ENCODE data around the gene SASH1. TPM values are rescaled to one million over a fixed set of nuclear protein-coding genes. Genes with fewer than 3 reads are reported as not detected.

Gene SASH1
- total and polyA plus RNA-seq, 2 of the 8 experiments (the other 6 are each of a cell fraction or from before 2014, with no cell fraction given) = 6.0 to 20.2 TPM

GRCh38 chr6:148535381-148535780, 192.7 kb downstream of the SASH1 start:
- no peak overlapping the region for H2BK20ac ChIP-seq (ENCODE audit: low read length)
- ChIA-PET POLR2A (ENCODE audit: partially characterized antibody) (no interaction called here), CTCF (ENCODE audit: partially characterized antibody) (interaction anchor here (0.6 to 2.8 kb wide), 3 partner anchors 71 to 355 kb away, joined by 3 to 7 read pairs (median 4); no protein-coding TSS in a partner anchor)
- H2AK5ac ChIP-seq (ENCODE audit: low read depth, low read length) = no peak overlapping the region
- H2BK15ac ChIP-seq (ENCODE audit: low read length) = no peak overlapping the region
- no peaks in the 10 kb centered on the region for H3K27me3 ChIP-seq (replicated peaks in 1 of 4; ENCODE audit: control insufficient read depth in 3 of 4, extremely low read depth in 1 of 4, insufficient read depth in 3 of 4, low read length in 3 of 4)
- peaks cover 16 to 54% (median 41%) of the 10 kb centered on the region in 4 experiments for H3K36me3 ChIP-seq (ENCODE audit: control insufficient read depth in 2 of 4, insufficient read depth in 4 of 4, low read length in 3 of 4)
- no peaks in the 10 kb centered on the region for H3K9me3 ChIP-seq (ENCODE audit: insufficient read depth in 2 of 2, low read depth in 1 of 2, low read length in 1 of 2)
- H2AFZ ChIP-seq (ENCODE audit: low read length) = no peak overlapping the region
- H3K4me2 ChIP-seq (ENCODE audit: insufficient read depth in 1 of 2, low read depth in 2 of 2, low read length in 2 of 2) = no peak overlapping the region
- no peaks in the 10 kb centered on the region for H3K23me2 ChIP-seq (ENCODE audit: low read depth, low read length)
- H3K56ac ChIP-seq (replicated peaks; ENCODE audit: insufficient read length, low read depth, low read length) = no peak overlapping the region
- no peak overlapping the region for H3K27ac ChIP-seq (ENCODE audit: low read depth, low read length)
- no peak overlapping the region for H2BK12ac ChIP-seq (ENCODE audit: low read depth, low read length)
- H3K79me1 ChIP-seq (ENCODE audit: low read depth, low read length) = no peaks in the 10 kb centered on the region
- no peak overlapping the region for H3K14ac ChIP-seq (ENCODE audit: insufficient read length)
- no peak overlapping the region for H4K8ac ChIP-seq (ENCODE audit: extremely low read depth, insufficient read depth, low read length)
- DNase-seq (ENCODE audit: low read depth in 1 of 2, low spot score in 2 of 2) = no peak
- H3K9ac ChIP-seq (replicated peaks in 1 of 4; ENCODE audit: extremely low read depth in 1 of 4, low read depth in 3 of 4, low read length in 3 of 4) = no peak overlapping the region
- H3K18ac ChIP-seq (ENCODE audit: extremely low read depth, low read length) = no peak overlapping the region
- no peak overlapping the region for H3K4ac ChIP-seq (replicated peaks; ENCODE audit: insufficient read length, low read depth, low read length)
- no peak overlapping the region for H2BK120ac ChIP-seq (replicated peaks; ENCODE audit: low read depth, low read length)
- no peak for FAIRE-seq
- no peak overlapping the region for H4K91ac ChIP-seq (replicated peaks; ENCODE audit: insufficient read length, low read length)
- H3K79me2 ChIP-seq (ENCODE audit: control insufficient read depth in 1 of 2, insufficient read depth in 2 of 2, low read length in 2 of 2) = no peaks in the 10 kb centered on the region
- H2BK5ac ChIP-seq (ENCODE audit: low read depth, low read length) = no peak overlapping the region
- no peak overlapping the region for H4K5ac ChIP-seq (ENCODE audit: insufficient read length, low read depth, low read length)
- no peak overlapping the region for H3K4me3 ChIP-seq (ENCODE audit: extremely low read depth in 1 of 4, insufficient read depth in 2 of 4, low read depth in 3 of 4, low read length in 4 of 4)
- peaks cover 0 to 10% (median 4%) of the 10 kb centered on the region in 4 experiments; a peak in 6 of 7 replicates for H3K4me1 ChIP-seq (replicated peaks in 1 of 4; ENCODE audit: control insufficient read depth in 3 of 4, insufficient read depth in 4 of 4, low read length in 3 of 4)
- no peak overlapping the region for H3K23ac ChIP-seq (ENCODE audit: insufficient read length)
- TF ChIP-seq CBX8 (IDR thresholded peaks at IDR 0.05; ENCODE audit: borderline replicate concordance, low read depth, low read length) (no peak), MAFK (IDR thresholded peaks at IDR 0.05; ENCODE audit: low read depth, low read length) (no peak), POU5F1 (IDR thresholded peaks at IDR 0.05; ENCODE audit: low read depth, low read length) (no peak), BRCA1 (IDR thresholded peaks at IDR 0.05; ENCODE audit: low read depth, low read length) (no peak), TAF7 (optimal IDR thresholded peaks at IDR 0.05; ENCODE audit: borderline replicate concordance, low read depth, low read length) (no peak), CEBPB (IDR thresholded peaks at IDR 0.05; ENCODE audit: low read depth, low read length) (no peak), YY1 (IDR thresholded peaks at IDR 0.05; ENCODE audit: low read depth, low read length) (no peak), ASH2L (IDR thresholded peaks at IDR 0.05; ENCODE audit: low read length) (no peak), EGR1 (IDR thresholded peaks at IDR 0.05; ENCODE audit: borderline replicate concordance, low read depth, low read length) (no peak), CHD1 (IDR thresholded peaks at IDR 0.05; ENCODE audit: low read depth, low read length) (no peak), BCL11A (IDR thresholded peaks at IDR 0.05; ENCODE audit: low read depth in 2 of 2, low read length in 2 of 2) (no peak)
- 87% methylated on average over 7 of the region's 7 CpGs; no CpG with 5 or more reads in 1 of the 2 experiments for WGBS, 2 experiments (ENCODE audit: extremely low coverage in 1 of 2, insufficient coverage in 1 of 2, insufficient read length in 1 of 2, insufficient replicate concordance in 2 of 2, low coverage in 1 of 2, low lambda C conversion rate in 2 of 2, missing lambda C conversion rate in 1 of 2)
- H4K20me1 ChIP-seq (replicated peaks in 1 of 2; ENCODE audit: control insufficient read depth in 1 of 2, insufficient read depth in 2 of 2, low read length in 2 of 2) = peaks cover 0 to 1% of the 10 kb centered on the region in 2 experiments

Measured in H1 (cell line).